Uterus (tissue), 2 donors: Measurements from ENCODE around the gene CD226.

Source experiments
- CTCF ChIP-seq, 4 experiments: fragments of 200-600 bp in 2 of 4; fragments of 450-650 bp in 2 of 4; sonication (generic) in 2 of 4; IDR thresholded peaks; one replicate each; pipeline ENCODE4 v1.5.1; 2016 to 2019; ENCODE audit warnings: antibody characterized with exemption in 4 of 4, mild to moderate bottlenecking in 2 of 4, moderate library complexity in 1 of 4
- POLR2A ChIP-seq, 2 donors: fragments of 450-650 bp; IDR thresholded peaks; one replicate each; pipeline ENCODE4 v1.6.1; 2016; ENCODE audit warnings: antibody characterized with exemption in 2 of 2, mild to moderate bottlenecking in 1 of 2, moderate library complexity in 1 of 2

GRCh38 chr18:69980982-69981804 is 33.5 kb upstream of the CD226 start:
- TF ChIP-seq CTCF (IDR thresholded peaks at IDR 0.05) (no peak), POLR2A (IDR thresholded peaks at IDR 0.05) (no peak)
